GM23338 (cell line): Measurements from ENCODE around the gene EVX1. TPM values are rescaled to one million over a fixed set of nuclear protein-coding genes. Genes with fewer than 3 reads are reported as not detected.

Experiments used
- ATAC-seq: fragments of 200-7000 bp; cut with Tn5 transposase; 3 replicates; pipeline ENCODE4 v1.9.1; 2020
- DNase-seq: peaks from one replicate; pipeline ENCODE4 v3.0.0-alpha.2; 2015; ENCODE audit warnings: low spot score
- H2AFZ ChIP-seq: fragments of 200-600 bp; sonication (generic); 2 replicates; pipeline ENCODE4 v1.8.0; 2016; ENCODE audit warnings: antibody characterized with exemption, mild to moderate bottlenecking, moderate library complexity
- H3F3A ChIP-seq: fragments of 200-600 bp; sonication (generic); replicated peaks from 2 replicates; pipeline ENCODE4 v1.8.0; 2017; ENCODE audit warnings: antibody characterized with exemption, mixed run types, low read depth
- H3K27ac ChIP-seq: fragments of 200-600 bp; sonication (generic); 2 replicates; pipeline ENCODE4 v1.6.1; 2016; ENCODE audit warnings: low read depth
- H3K27me3 ChIP-seq: fragments of 200-600 bp; sonication (generic); 2 replicates; pipeline ENCODE4 v1.8.0; 2016; ENCODE audit warnings: mild to moderate bottlenecking, mixed run types, moderate library complexity; ENCODE audit not compliant: insufficient read depth
- H3K36me3 ChIP-seq: fragments of 200-600 bp; sonication (generic); 2 replicates; pipeline ENCODE4 v1.8.0; 2016; ENCODE audit warnings: mild to moderate bottlenecking; ENCODE audit not compliant: insufficient read depth
- H3K4me1 ChIP-seq: fragments of 200-600 bp; sonication (generic); 2 replicates; pipeline ENCODE4 v1.8.0; 2016; ENCODE audit warnings: mild to moderate bottlenecking, moderate library complexity; ENCODE audit not compliant: insufficient read depth
- H3K4me2 ChIP-seq: fragments of 200-600 bp; sonication (generic); 2 replicates; pipeline ENCODE4 v1.7.1; 2017; ENCODE audit warnings: mixed run types
- H3K4me3 ChIP-seq: fragments of 200-600 bp; sonication (generic); 2 replicates; pipeline ENCODE4 v1.6.1; 2016; ENCODE audit warnings: mixed run types
- H3K79me2 ChIP-seq: fragments of 200-600 bp; sonication (generic); replicated peaks from 2 replicates; pipeline ENCODE4 v1.8.0; 2017; ENCODE audit warnings: mild to moderate bottlenecking; ENCODE audit not compliant: insufficient read depth
- H3K9me2 ChIP-seq: fragments of 200-600 bp; sonication (generic); 2 replicates; pipeline ENCODE4 v1.8.0; 2017; ENCODE audit not compliant: insufficient read depth
- H4K20me1 ChIP-seq: fragments of 200-600 bp; sonication (generic); replicated peaks from 2 replicates; pipeline ENCODE4 v1.8.0; 2017; ENCODE audit warnings: mild to moderate bottlenecking; ENCODE audit not compliant: insufficient read depth
- H3K27ac Mint-ChIP-seq: 2 replicates; pipeline ENCODE4 v1.8.0; 2020; ENCODE audit warnings: inconsistent platforms, mild to moderate bottlenecking, moderate library complexity, mixed read lengths
- H3K27me3 Mint-ChIP-seq: 3 replicates; pipeline ENCODE4 v1.8.0; 2022; ENCODE audit warnings: low read depth, mild to moderate bottlenecking, moderate library complexity, mixed read lengths, inconsistent platforms; ENCODE audit not compliant: insufficient read depth, poor library complexity
- H3K36me3 Mint-ChIP-seq: 3 replicates; pipeline ENCODE4 v1.8.0; 2021; ENCODE audit warnings: low read depth, mild to moderate bottlenecking, inconsistent platforms, moderate library complexity, mixed read lengths
- H3K4me1 Mint-ChIP-seq: 3 replicates; pipeline ENCODE4 v1.8.0; 2020; ENCODE audit warnings: mild to moderate bottlenecking, inconsistent platforms, mixed read lengths
- H3K4me3 Mint-ChIP-seq: 3 replicates; pipeline ENCODE4 v1.8.0; 2021; ENCODE audit warnings: moderate library complexity, mild to moderate bottlenecking, inconsistent platforms, mixed read lengths
- H3K9me3 Mint-ChIP-seq: 3 replicates; pipeline ENCODE4 v1.8.0; 2020; ENCODE audit warnings: moderate library complexity, mild to moderate bottlenecking, inconsistent platforms, mixed read lengths
- CREB1 ChIP-seq: fragments of 250-450 bp; sonication (Bioruptor Pico); IDR thresholded peaks from 2 replicates; pipeline ENCODE4 v1.5.0; 2020; ENCODE audit warnings: low read depth, mild to moderate bottlenecking, moderate library complexity
- CTCF ChIP-seq, 2 experiments: fragments of 200-600 bp in 1 of 2; sonication (generic) in 1 of 2; conservative IDR thresholded peaks; 2 replicates each; pipeline versions ENCODE4 v1.5.1 to v1.6.1; 2016 to 2017; ENCODE audit warnings: antibody characterized with exemption in 2 of 2, low read depth in 2 of 2, mild to moderate bottlenecking in 2 of 2, moderate library complexity in 1 of 2
- EZH2 ChIP-seq: fragments of 200-600 bp; sonication (generic); IDR thresholded peaks from one replicate; pipeline ENCODE4 v1.8.0; 2017; ENCODE audit warnings: antibody characterized with exemption, mild to moderate bottlenecking, low read depth; ENCODE audit not compliant: unreplicated experiment
- EZH2phosphoT487 ChIP-seq: fragments of 200-600 bp; sonication (generic); IDR thresholded peaks from one replicate; pipeline ENCODE4 v1.8.1; 2018; ENCODE audit warnings: antibody characterized with exemption; ENCODE audit not compliant: unreplicated experiment
- REST ChIP-seq: IDR thresholded peaks from one replicate; pipeline ENCODE4 v1.6.1; 2018; ENCODE audit warnings: antibody characterized with exemption; ENCODE audit not compliant: unreplicated experiment
- STAT1 ChIP-seq: IDR thresholded peaks from one replicate; pipeline ENCODE4 v1.6.1; 2016; ENCODE audit warnings: antibody characterized with exemption; ENCODE audit not compliant: unreplicated experiment
- long read RNA-seq: library from polyadenylated mRNA; unstranded; transcript quantifications from one replicate; pipeline ENCODE4 v2.0.0, GENCODE V29; 2020; ENCODE audit not compliant: unreplicated experiment
- polyA plus RNA-seq: library from polyadenylated mRNA; unstranded; fragments of >200 nt; fragmentation: Nextera tagmentation; extraction: Ambion mirVana; gene quantifications from 2 replicates; pipeline ENCODE4 v1.2.1, GENCODE V29; 2016
- total RNA-seq: library from RNA; depleted of rRNA; stranded (reverse); fragments of >200 nt; shearing (Covaris generic); gene quantifications from 2 replicates; pipeline ENCODE4 v1.2.3, GENCODE V29; 2014; rRNA removed

Gene EVX1
- total RNA-seq (not detected in 2 replicates), polyA plus RNA-seq (not detected in 2 replicates)
- long read RNA-seq, result 0 reads

- Mint-ChIP-seq H3K4me3 (peak within 1 kb of the TSS; percentile 61), H3K27me3 (peaks cover 97% of the 10 kb centered on the region), H3K27ac (no peak within 1 kb of the TSS), H3K36me3 (no peaks in the 10 kb centered on the region), H3K4me1 (peaks cover 51% of the 10 kb centered on the region), H3K9me3 (no peaks in the 10 kb centered on the region)
- H3K27me3 ChIP-seq, result peaks cover 100% of the 10 kb centered on the region
- H3K27ac ChIP-seq, result no peak within 1 kb of the TSS
- peaks cover 54% of the 10 kb centered on the region for H3F3A ChIP-seq
- ATAC-seq (no peak), DNase-seq (peak; percentile 62)
- H3K4me2 ChIP-seq, result peak within 1 kb of the TSS; percentile 75
- H3K79me2 ChIP-seq, result no peaks in the 10 kb centered on the region
- peaks cover 44% of the 10 kb centered on the region for H4K20me1 ChIP-seq
- TF ChIP-seq STAT1 (no peak), EZH2 (peak; percentile 83), EZH2phosphoT487 (peak; percentile 50), CREB1 (CRISPR knock-in tag) (0 out of 2 replicates have a peak, but pooled peaks have one; percentile 53)
- H2AFZ ChIP-seq, result no peak within 1 kb of the TSS
- peak within 1 kb of the TSS; percentile 43 for H3K4me3 ChIP-seq
- no peaks in the 10 kb centered on the region for H3K9me2 ChIP-seq
- peaks cover 61% of the 10 kb centered on the region for H3K4me1 ChIP-seq
- H3K36me3 ChIP-seq, result no peaks in the 10 kb centered on the region
Observed at GRCh38 chr7:27242555-27243339, at the start of gene EVX1. Gene EVX1, plus strand, starts transcription at chr7:27242802. Its CDS starts 229 bp downstream, at chr7:27243031.

- peak; percentile 65 for DNase-seq
- Histone ChIP-seq H3K4me3 (no peak overlapping the region), H3K79me2 (no peaks in the 10 kb centered on the region), H2AFZ (no peak overlapping the region), H3K27ac (no peak overlapping the region), H3K27me3 (peaks cover 100% of the 10 kb centered on the region), H3K9me2 (no peaks in the 10 kb centered on the region), H3F3A (peaks cover 37% of the 10 kb centered on the region), H3K4me2 (no peak overlapping the region; the same call in 1 of the 2 replicates), H4K20me1 (peaks cover 33% of the 10 kb centered on the region), H3K36me3 (no peaks in the 10 kb centered on the region), H3K4me1 (peaks cover 31% of the 10 kb centered on the region)
- Mint-ChIP-seq H3K27me3 (peaks cover 95% of the 10 kb centered on the region), H3K4me3 (no peak overlapping the region), H3K36me3 (no peaks in the 10 kb centered on the region), H3K27ac (no peak overlapping the region), H3K4me1 (peaks cover 15% of the 10 kb centered on the region), H3K9me3 (no peaks in the 10 kb centered on the region; the same call in 2 of the 3 replicates)
- no peak for ATAC-seq
- TF ChIP-seq EZH2phosphoT487 (peak; percentile 94), EZH2 (peak; percentile 88), CTCF (conservative IDR thresholded peaks at IDR 0.05; ENCODE audit: low read depth in 2 of 2) (no peak), REST (no peak)
Observed at GRCh38 chr7:27193335-27194001, 49.1 kb upstream of the EVX1 start.
